SK-N-SH (cell line): Measurements from ENCODE around the gene KLF13. TPM values are rescaled to one million over a fixed set of nuclear protein-coding genes. Genes with fewer than 3 reads are reported as not detected.

Experiments used
- CTCF ChIA-PET: fragments of 300-600, 350-600 bp; formaldehyde crosslinking; extraction: SDS; loops from one replicate; lab custom pipeline; 2021; lab: Yijun Ruan, JAX
- POLR2A ChIA-PET: fragments of 350-600 bp; sonication (Branson Sonifier 250); formaldehyde crosslinking; extraction: SDS; loops from one replicate; lab custom pipeline; 2020; ENCODE audit warnings: antibody characterized with exemption, inconsistent platforms; lab: Yijun Ruan, JAX
- DNase-seq: peaks from one replicate; pipeline ENCODE4 v3.0.0; 2012
- H2AFZ ChIP-seq: fragments of 200-600 bp; sonication (generic); 2 replicates; pipeline ENCODE4 v1.8.1; 2016; ENCODE audit warnings: antibody characterized with exemption, mild to moderate bottlenecking, low read depth
- H3F3A ChIP-seq: fragments of 200-600 bp; sonication (generic); replicated peaks from 2 replicates; pipeline ENCODE3; 2016; ENCODE audit warnings: antibody characterized with exemption, mild to moderate bottlenecking; ENCODE audit not compliant: insufficient read depth
- H3K27ac ChIP-seq, 2 experiments: fragments of 200-500 bp in 1 of 2; fragments of 200-600 bp in 1 of 2; sonication (Bioruptor generic) in 1 of 2; sonication (generic), shearing (Covaris generic) in 1 of 2; 2 replicates each; pipeline versions ENCODE4 v1.5.1 to v1.6.1; 2014 to 2016; ENCODE audit warnings: low read depth in 2 of 2, inconsistent platforms in 1 of 2, low read length in 1 of 2, mild to moderate bottlenecking in 1 of 2, mixed read lengths in 1 of 2
- H3K27me3 ChIP-seq: fragments of 200-600 bp; sonication (generic), shearing (Covaris generic); 2 replicates; pipeline ENCODE4 v1.6.1; 2016; ENCODE audit warnings: mixed run types; ENCODE audit not compliant: insufficient read depth
- H3K36me3 ChIP-seq, 2 experiments: fragments of 200-500 bp in 1 of 2; fragments of 200-600 bp in 1 of 2; sonication (Bioruptor generic) in 1 of 2; sonication (generic) in 1 of 2; replicated peaks in 1 of 2; 2 replicates each; pipeline versions ENCODE3 to v1.5.1; 2014 to 2016; ENCODE audit warnings: low read length in 1 of 2, mild to moderate bottlenecking in 1 of 2; ENCODE audit not compliant: insufficient read depth in 2 of 2, control insufficient read depth in 1 of 2
- H3K4me1 ChIP-seq, 2 experiments: fragments of 200-500 bp in 1 of 2; fragments of 200-600 bp in 1 of 2; sonication (Bioruptor generic) in 1 of 2; sonication (generic), shearing (Covaris generic) in 1 of 2; 2 replicates each; pipeline versions ENCODE4 v1.5.1 to v1.6.1; 2014 to 2016; ENCODE audit warnings: low read depth in 1 of 2, low read length in 1 of 2, mixed run types in 1 of 2; ENCODE audit not compliant: insufficient read depth in 2 of 2, control insufficient read depth in 1 of 2
- H3K4me2 ChIP-seq: fragments of 200-600 bp; sonication (generic), shearing (Covaris generic); 2 replicates; pipeline ENCODE4 v1.6.1; 2017; ENCODE audit warnings: mixed run types
- H3K4me3 ChIP-seq, 2 experiments: fragments of 200-500 bp in 1 of 2; fragments of 200-600 bp in 1 of 2; sonication (Bioruptor generic) in 1 of 2; sonication (generic), shearing (Covaris generic) in 1 of 2; 2 replicates each; pipeline versions ENCODE4 v1.5.1 to v1.8.1; 2014 to 2016; ENCODE audit warnings: low read depth in 2 of 2, inconsistent platforms in 1 of 2, low read length in 1 of 2, mild to moderate bottlenecking in 1 of 2, mixed read lengths in 1 of 2, moderate library complexity in 1 of 2
- H3K79me2 ChIP-seq: fragments of 200-600 bp; sonication (generic); 2 replicates; pipeline ENCODE4 v1.8.1; 2017; ENCODE audit warnings: mild to moderate bottlenecking; ENCODE audit not compliant: insufficient read depth
- H3K9ac ChIP-seq: fragments of 200-600 bp; sonication (generic); 2 replicates; pipeline ENCODE4 v1.6.1; 2017; ENCODE audit warnings: mixed run types
- H3K9me2 ChIP-seq: fragments of 200-600 bp; sonication (generic); 2 replicates; pipeline ENCODE4 v1.6.1; 2017; ENCODE audit warnings: mixed run types
- H3K9me3 ChIP-seq: fragments of 200-600 bp; sonication (generic); 2 replicates; pipeline ENCODE4 v1.6.1; 2017; ENCODE audit warnings: mixed run types, mild to moderate bottlenecking, moderate library complexity
- H4K20me1 ChIP-seq: fragments of 200-600 bp; sonication (generic); 2 replicates; pipeline ENCODE4 v1.6.1; 2017; ENCODE audit warnings: mild to moderate bottlenecking, mixed run types; ENCODE audit not compliant: insufficient read depth
- CHD2 ChIP-seq: fragments of 150-350 bp; IDR thresholded peaks from 2 replicates; pipeline ENCODE4 v1.6.1; 2018; ENCODE audit warnings: low read length; ENCODE audit not compliant: partially characterized antibody
- FOSL2 ChIP-seq: IDR thresholded peaks from 2 replicates; pipeline ENCODE4 v1.4.0; 2012; ENCODE audit warnings: low read depth, mild to moderate bottlenecking, moderate library complexity, borderline replicate concordance
- GABPA ChIP-seq: IDR thresholded peaks from 2 replicates; pipeline ENCODE4 v1.4.0; 2012; ENCODE audit warnings: low read depth, mild to moderate bottlenecking
- GATA2 ChIP-seq: sonication (generic); formaldehyde crosslinking; IDR thresholded peaks from 2 replicates; pipeline ENCODE4 v1.5.0; 2020; ENCODE audit warnings: mild to moderate bottlenecking, missing genetic modification reagents
- JUND ChIP-seq: IDR thresholded peaks from 2 replicates; pipeline ENCODE4 v1.4.0; 2012
- MXI1 ChIP-seq: IDR thresholded peaks from 2 replicates; pipeline ENCODE4 v1.6.1; 2012; ENCODE audit warnings: mild to moderate bottlenecking, low read depth, low read length, improper control_type of control experiment
- NFIC ChIP-seq: IDR thresholded peaks from 2 replicates; pipeline ENCODE4 v1.4.0; 2012; ENCODE audit warnings: borderline replicate concordance
- NRF1 ChIP-seq: IDR thresholded peaks from 2 replicates; pipeline ENCODE4 v1.6.1; 2012; ENCODE audit warnings: low read depth, mild to moderate bottlenecking, low read length
- RAD21 ChIP-seq: IDR thresholded peaks from 2 replicates; pipeline ENCODE4 v1.6.1; 2012; ENCODE audit warnings: mild to moderate bottlenecking, low read length
- TAF1 ChIP-seq: IDR thresholded peaks from 2 replicates; pipeline ENCODE4 v1.6.1; 2012; ENCODE audit warnings: low read depth, mild to moderate bottlenecking, low read length, moderate library complexity, borderline replicate concordance
- WGBS: methylation state at CpG from one replicate; pipeline ENCODE4 v1.1.6; 2017; ENCODE audit warnings: low lambda C conversion rate; 5-methylcytosine and 5-hydroxymethylcytosine counted together
- polyA plus RNA-seq, 3 experiments: library from polyadenylated mRNA; depleted of rRNA; stranded (reverse); fragments of >200 nt; gene quantifications; 2 replicates each; pipeline ENCODE4 v1.2.3, GENCODE V29; 2012
- TF ChIP-seq, protein P1 (sequence below): IDR thresholded peaks from 2 replicates; pipeline ENCODE4 v1.4.0; 2012; ENCODE audit warnings: low read depth, borderline replicate concordance
- TF ChIP-seq, protein P2 (sequence below): fragments of 200-600 bp; sonication (generic); IDR thresholded peaks from 2 replicates; pipeline ENCODE4 v1.6.1; 2017; ENCODE audit warnings: antibody characterized with exemption, mild to moderate bottlenecking, moderate library complexity

Gene KLF13
- polyA plus RNA-seq, 1 of the 3 experiments (the other 2 are of a cell fraction), result 7.1 TPM

DNA sequence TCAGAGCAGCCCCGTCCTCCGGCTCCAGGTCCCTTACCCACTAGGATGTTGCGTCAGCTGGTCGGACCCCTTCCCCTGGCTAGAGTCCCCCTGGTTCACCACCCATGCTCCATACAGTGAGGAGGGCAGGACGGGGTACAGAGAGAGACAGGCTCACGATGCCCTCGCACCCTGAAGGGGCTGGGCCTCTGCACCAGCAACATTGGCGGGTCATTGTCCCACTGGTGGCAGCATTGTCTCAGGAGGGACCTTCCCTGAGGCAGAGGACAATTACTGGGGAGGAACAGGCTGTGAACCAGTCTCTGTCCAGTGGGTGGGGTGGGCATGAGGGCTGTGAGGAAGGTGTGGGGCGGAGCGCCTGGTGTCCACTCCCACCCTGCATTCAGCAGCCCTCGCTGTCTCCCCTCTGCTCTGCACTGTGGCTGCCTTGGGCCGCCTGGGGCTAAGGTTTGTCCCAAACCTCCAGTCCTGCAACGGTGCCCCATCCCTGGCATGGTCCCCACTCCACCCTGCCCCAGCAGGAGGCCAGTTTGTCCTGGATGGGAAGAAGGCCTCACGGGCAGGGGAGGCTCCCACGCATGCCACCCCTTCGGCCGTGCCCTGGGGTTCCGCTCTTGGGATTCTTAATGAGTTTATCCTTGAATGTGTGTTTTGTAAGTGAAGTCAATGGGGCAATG is 48.0 kb upstream of the KLF13 start:
- peaks cover 0 to 33% of the 10 kb centered on the region in 2 experiments; a peak in 1 of 4 replicates for H3K4me1 ChIP-seq

DNA sequence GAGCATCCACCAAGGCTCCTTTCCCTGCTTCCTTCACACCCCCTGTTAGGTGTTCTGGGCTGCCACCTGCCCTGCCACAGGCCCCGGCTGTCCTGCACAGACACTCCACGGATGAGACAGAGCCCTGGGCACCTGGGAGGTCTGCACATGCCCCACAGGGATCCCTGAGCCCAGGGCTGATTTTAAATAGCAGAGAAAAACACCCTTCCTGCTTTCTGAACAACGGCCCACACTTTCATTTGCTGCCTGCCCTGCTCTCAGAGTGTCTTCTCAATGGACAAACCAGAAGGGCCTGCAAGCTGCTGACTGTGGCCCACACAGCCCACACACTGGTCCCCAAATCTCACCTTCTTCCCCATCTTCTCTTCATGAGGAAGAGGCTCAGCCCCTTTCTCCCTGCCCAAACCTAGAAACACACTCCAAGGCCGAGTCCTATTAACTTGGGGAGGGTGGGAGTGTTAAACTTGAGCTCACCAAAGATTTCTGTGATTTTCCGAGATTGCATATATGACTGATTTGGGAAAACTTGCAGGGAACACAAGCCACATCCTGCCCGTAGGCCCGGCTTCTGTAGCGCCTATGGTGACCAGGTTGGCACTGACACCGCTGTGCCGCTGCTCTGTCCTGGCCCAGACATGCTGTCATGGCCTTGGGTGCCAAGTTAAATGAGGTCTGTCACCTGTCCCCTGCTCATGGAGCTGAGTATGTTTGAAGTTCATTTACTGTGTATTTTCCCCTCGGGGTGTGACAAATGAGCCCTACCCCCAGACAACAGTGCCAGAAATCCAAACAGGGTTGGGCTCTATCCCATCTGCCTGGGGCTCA is 47.2 kb upstream of the KLF13 start:
- H3K27ac ChIP-seq, result peak overlapping the region in 1 of 2 experiments; percentile 14; a peak in 1 of 4 replicates
- H3K9me2 ChIP-seq, result no peaks in the 10 kb centered on the region
- H3K36me3 ChIP-seq, result no peaks in the 10 kb centered on the region
- no peaks in the 10 kb centered on the region for H3K79me2 ChIP-seq
- no peaks in the 10 kb centered on the region for H4K20me1 ChIP-seq
- peaks cover 0 to 33% of the 10 kb centered on the region in 2 experiments; a peak in 1 of 4 replicates for H3K4me1 ChIP-seq
- ChIA-PET CTCF (interaction anchor here (0.8 to 1.3 kb wide), 2 partner anchors 79 to 150 kb away, joined by 3 read pairs; no protein-coding TSS in a partner anchor), POLR2A (interaction anchor here (1.2 kb wide), 1 partner anchor 15 kb away, joined by 4 read pairs; no protein-coding TSS in a partner anchor)
- H3F3A ChIP-seq, result no peaks in the 10 kb centered on the region
- no peak overlapping the region for H2AFZ ChIP-seq
- H3K4me3 ChIP-seq, result no peak overlapping the region
- H3K4me2 ChIP-seq, result no peak overlapping the region
- no peaks in the 10 kb centered on the region for H3K9me3 ChIP-seq
- DNase-seq, result peak; percentile 11
- no peaks in the 10 kb centered on the region for H3K27me3 ChIP-seq
- H3K9ac ChIP-seq, result no peak overlapping the region
- no peak for TF ChIP-seq GABPA
- TF ChIP-seq CHD2, result no peak
- TF ChIP-seq FOSL2, result no peak
- TF ChIP-seq NFIC, result no peak
- no peak for TF ChIP-seq NRF1
- no peak for TF ChIP-seq GATA2 (CRISPR knock-in tag)
- TF ChIP-seq, protein P1, sequence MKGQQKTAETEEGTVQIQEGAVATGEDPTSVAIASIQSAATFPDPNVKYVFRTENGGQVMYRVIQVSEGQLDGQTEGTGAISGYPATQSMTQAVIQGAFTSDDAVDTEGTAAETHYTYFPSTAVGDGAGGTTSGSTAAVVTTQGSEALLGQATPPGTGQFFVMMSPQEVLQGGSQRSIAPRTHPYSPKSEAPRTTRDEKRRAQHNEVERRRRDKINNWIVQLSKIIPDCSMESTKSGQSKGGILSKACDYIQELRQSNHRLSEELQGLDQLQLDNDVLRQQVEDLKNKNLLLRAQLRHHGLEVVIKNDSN, result no peak
- TF ChIP-seq RAD21, result no peak
- TF ChIP-seq TAF1, result no peak
- TF ChIP-seq, protein P2, sequence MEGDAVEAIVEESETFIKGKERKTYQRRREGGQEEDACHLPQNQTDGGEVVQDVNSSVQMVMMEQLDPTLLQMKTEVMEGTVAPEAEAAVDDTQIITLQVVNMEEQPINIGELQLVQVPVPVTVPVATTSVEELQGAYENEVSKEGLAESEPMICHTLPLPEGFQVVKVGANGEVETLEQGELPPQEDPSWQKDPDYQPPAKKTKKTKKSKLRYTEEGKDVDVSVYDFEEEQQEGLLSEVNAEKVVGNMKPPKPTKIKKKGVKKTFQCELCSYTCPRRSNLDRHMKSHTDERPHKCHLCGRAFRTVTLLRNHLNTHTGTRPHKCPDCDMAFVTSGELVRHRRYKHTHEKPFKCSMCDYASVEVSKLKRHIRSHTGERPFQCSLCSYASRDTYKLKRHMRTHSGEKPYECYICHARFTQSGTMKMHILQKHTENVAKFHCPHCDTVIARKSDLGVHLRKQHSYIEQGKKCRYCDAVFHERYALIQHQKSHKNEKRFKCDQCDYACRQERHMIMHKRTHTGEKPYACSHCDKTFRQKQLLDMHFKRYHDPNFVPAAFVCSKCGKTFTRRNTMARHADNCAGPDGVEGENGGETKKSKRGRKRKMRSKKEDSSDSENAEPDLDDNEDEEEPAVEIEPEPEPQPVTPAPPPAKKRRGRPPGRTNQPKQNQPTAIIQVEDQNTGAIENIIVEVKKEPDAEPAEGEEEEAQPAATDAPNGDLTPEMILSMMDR, result no peak
- no peak for TF ChIP-seq JUND
- 56% methylated on average over 7 of the region's 11 CpGs for WGBS

More for the DNA sequence above, 48.0 kb upstream of the KLF13 start:
- no peak overlapping the region; a peak in 1 of 4 replicates for H3K27ac ChIP-seq
- H3K4me2 ChIP-seq, result no peak overlapping the region
- H3K9me2 ChIP-seq, result no peaks in the 10 kb centered on the region
- H3F3A ChIP-seq, result no peaks in the 10 kb centered on the region
- H3K9ac ChIP-seq, result no peak overlapping the region
- TF ChIP-seq MXI1, result no peak
- no peaks in the 10 kb centered on the region for H3K79me2 ChIP-seq
- peak; percentile 12 for DNase-seq
- no peaks in the 10 kb centered on the region for H3K9me3 ChIP-seq
- H3K27me3 ChIP-seq, result no peaks in the 10 kb centered on the region
- POLR2A ChIA-PET, result no interaction called here
- H3K4me3 ChIP-seq, result no peak overlapping the region
- H2AFZ ChIP-seq, result no peak overlapping the region
- H4K20me1 ChIP-seq, result no peaks in the 10 kb centered on the region
- CTCF ChIA-PET, result no interaction called here
- no peaks in the 10 kb centered on the region for H3K36me3 ChIP-seq
- 75% methylated on average over 13 of the region's 18 CpGs for WGBS
